Medulla oblongata (tissue), 1 donor: ENCODE data around the gene ZNF467.

ENCODE experiments used
- DNase-seq: peaks from one replicate; pipeline ENCODE4 v3.0.0-alpha.2; 2015; ENCODE audit errors: extremely low spot score

ZNF467 gene

DNA sequence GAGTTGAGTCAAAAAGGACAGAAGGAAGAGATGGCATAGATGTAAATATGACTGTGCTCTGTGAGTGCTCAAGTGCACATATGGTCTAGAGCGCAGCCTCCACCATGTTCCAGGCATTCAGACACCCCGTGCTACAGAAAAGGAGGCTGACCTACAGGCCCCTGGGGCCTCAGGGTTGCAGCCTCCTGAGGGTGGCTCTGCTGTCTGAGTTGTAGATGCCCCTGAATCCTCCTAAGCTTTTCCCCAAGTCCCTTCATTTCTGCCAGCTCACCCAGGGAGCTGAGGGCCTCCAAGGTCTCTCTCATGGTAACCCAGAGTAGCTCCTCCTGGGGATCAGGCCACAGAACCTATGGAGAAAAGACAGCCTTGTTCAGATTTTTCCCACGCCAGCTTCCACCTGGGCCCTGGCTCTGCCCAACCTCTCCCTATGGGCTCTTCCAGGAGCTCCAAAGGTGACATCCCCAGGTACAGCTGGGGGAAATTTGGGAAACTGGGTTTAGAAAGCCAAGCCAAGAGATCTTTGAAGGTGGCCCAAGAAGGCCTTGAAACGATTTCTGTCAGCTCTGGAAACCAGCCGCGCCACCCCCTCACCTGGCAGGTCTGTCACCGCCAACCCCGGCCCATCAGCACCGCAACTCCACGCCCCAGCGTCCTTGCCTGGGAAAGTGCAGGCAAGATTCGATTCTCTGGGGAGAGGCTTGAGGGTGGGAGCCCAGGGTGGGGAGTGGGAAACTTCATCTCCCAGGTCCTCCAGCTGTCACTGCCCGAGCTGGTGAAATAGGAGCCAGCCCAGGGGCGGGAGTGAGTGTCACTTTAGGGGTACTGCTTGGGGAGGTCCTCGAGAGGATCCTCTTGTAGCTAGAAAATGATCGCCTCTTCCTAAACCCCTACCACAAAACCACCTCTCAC is 2.4 kb downstream of the ZNF467 start:
- no peak for DNase-seq

DNA sequence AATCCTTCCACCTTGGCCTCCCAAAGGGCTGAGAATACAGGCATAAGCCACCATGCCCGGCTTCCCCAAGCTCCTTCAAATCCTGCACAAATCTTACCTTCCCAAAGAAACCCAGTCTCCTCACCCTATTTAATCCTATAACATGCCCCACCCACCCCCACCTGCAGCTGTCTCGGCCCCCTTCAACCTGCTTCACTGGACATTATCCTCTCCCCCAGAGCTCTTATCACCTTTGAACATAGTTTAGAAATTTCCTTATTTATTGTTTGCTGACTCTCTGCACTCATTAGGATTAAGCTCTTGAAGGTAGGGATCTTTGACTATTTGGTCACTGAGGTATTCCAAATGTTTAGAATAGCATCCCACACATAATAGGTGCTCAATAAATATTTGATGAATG is 3.5 kb downstream of the ZNF467 start:
- no peak for DNase-seq

DNA sequence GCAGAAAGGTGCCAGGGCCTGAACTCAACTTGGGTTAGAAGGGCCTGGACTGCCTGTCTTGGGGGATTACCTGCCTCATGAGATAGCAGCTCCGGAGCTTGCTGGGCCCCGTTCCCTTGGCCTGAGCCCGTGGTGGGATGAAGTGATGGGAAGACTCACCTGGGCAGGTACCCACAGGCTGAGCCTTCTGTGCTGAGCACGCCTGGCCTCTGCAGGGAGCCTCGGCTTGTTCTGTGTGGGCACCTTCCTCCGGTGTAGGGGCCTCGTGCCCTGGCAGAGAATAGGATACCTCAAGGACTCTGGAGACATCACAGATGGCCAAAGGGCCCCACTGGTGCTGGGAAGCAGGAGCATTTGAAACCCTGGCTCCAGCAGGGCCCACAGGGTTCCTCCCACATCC is 4.5 kb downstream of the ZNF467 start:
- DNase-seq, result no peak

DNA sequence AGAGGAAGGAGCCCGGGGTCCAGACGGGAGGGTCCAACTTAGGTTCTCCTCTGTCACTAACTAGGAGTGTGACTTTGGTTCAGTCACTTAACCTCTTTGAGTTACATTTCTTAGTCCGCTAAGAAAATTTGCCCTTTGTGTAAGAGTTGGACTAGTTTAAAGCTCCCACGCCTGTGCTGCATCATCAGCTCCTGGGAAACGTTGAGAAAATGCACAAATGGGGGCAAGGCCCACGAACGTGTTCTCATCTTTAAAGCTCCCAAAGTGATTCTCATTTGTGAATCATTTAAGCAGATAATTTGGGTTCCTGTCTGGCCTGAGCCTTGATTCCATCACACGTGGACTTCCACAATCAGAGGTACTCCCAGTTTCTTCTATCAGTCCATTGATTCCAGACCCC is 6.3 kb downstream of the ZNF467 start:
- DNase-seq, result no peak

DNA sequence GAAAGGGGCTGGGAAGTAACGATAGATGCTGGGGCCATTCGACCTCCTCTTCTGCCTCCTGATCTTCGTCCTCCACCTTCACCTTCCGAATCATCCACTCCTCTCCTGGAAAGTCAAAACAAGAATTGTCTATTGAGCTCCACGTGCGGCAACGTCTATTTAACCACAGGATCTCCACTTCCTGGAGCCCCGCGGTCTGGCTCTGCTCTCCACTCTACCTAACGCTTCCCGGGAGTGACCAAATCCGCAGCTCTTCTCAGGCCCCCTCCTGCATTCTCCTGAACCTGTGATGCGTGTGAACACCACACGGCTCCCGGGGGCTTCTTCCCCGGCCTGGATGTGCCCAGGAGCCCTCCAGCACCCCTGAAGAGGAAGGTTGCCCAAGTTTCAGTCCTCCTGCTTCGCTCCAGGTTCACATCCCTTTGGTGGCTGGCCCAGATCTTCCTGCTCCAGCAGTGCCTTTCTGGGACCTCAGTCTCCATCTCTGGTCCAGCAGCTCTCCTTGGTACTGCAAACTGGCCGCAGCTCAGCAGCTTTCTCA is 7.2 kb downstream of the ZNF467 start:
- DNase-seq, result no peak

DNA sequence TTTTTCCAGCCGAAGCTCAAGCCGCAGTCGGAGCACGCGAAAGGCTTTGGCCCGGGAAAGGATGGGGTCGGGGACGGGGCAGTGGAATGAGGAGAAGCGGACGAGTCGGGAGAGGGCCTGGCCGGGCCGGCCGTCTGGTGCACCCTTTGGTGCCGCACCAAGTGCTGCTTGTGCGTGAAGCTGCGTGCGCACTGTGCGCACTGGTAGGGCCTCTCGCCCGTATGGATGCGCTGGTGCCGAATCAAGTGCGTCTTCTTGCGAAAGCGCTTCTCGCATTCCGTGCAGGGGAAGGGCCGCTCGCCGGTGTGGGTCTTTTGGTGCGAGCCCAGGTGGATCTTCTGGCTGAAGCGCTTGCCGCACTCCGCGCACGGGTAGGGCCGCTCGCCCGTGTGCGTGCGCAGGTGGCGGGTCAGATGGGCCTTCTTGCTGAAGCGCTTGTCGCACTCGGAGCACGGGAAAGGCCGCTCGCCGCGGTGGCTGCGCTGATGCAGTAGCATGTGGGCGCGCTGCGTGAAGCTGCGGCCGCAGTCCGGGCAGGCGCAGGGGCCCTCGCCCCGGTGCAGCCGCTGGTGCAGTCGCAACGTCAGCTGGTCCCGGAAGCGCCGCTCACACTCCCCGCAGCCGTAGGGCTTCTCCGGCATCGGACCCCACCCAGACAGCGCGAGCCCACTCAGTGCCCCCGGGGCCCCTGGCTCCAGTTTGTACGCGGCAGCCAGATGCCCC is 7.8 kb downstream of the ZNF467 start:
- DNase-seq, result no peak

DNA sequence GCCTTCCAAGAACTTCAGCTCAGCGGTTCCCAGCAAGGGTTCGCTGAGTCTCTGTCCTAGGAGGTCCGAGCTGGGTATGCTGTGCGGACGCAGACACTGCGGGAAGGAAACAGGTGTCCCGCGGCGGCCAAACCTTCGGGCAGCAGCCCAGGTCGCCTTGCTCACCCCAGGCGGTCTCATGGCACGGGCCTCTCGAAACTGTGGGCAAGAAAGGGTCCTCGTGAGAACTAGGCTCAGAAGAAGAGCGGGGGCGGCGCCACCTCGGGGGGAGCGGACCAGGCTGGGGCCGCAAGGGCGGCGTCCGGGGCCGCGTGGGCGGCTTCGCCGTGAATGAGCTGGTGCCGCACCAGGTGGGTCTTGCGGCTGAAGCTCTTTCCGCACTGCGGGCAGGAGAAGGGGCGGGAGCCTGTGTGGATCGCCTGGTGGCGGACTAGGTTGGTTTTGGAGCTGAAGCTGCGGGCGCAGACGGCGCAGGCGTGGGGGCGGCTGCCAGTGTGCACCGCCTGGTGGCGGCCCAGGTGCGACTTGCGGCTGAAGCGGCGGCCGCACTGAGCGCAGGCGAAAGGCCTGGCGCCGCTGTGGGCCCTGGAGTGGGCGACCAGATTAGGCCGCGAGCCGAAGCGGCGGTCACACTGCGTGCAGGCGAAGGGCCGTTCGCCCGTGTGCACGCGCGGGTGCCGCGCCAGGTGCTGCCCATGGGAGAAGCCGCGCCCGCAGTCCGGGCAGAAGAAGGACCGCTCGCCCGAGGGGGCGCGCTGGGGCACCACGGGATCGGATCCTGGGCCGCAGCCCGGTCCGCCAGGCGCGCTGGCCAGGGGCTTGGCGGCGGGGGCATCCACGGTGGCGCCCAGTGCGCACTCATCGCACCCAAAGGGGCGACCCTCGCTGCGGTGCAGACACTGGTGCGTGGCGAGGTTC is 8.6 kb downstream of the ZNF467 start:
- no peak for DNase-seq

DNA sequence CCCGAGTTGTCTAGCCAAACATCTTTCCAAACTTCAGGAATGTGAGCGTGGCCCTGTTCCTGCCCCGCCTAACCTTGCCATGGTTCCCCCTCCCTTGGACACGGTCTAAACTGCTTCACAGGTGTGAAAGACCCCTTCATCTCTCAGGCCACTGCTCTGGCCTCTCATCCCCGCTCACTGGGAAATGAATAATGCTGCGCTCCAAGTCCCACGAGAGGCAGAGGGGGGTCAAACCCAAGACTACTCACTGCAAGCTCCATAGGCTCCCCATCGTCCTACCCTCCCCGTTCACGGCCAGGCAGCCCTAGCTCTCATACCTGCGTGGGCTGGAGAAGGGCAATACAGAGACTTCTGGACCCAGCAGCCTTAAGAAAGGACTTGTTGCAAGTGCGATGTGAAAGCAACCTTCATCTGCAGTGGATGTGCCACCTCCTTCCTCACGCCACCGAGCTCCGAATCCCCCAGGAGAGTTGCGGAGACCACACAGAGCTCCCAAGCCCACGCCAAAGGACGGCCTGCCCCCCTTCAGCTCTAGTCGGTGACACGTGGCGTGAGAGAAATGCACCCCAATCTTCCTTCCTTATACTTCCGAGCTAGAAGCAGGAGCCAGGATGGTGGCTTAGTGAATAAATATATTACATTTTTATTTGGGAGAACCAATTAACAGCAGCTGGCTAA is 9.7 kb downstream of the ZNF467 start:
- DNase-seq, result no peak

DNA sequence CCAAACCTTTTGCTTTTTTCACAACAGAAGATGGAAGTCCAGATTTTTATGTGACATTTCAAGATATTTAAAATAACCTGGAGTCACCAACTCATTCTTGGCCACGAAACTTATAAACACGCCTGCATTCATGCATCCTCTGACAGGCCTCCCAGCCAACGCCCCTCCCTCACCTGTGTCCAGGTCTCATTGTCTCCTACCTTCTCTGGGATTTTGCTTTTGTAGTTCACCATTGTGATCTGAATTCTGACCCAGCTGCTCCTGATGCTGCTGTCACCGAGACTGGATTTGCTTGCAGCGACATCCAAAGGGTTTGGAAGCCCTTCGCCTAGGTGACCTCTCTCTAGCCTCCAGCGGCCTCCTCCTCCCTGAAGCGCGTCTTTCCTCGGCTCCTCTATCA is 10.8 kb downstream of the ZNF467 start:
- no peak for DNase-seq

DNA sequence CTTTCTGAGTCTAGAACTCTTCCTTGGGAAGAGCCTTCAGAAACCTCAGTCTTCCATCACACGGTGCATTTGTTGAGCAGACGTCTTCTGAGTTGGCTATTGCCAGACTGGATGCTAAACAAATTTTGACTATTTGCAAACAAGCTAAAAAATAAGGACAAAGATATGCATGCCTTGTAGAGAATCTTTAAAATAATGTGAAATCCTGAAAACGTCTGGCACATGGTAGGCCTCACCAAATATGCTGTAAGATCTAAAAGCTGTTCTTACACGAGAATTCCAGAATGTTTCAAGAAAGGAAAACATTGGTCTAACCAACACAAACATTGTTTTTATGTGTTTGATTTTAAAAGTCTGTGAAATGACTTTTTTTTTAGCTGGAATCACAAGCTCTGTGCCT is 11.3 kb downstream of the ZNF467 start:
- no peak for DNase-seq

DNA sequence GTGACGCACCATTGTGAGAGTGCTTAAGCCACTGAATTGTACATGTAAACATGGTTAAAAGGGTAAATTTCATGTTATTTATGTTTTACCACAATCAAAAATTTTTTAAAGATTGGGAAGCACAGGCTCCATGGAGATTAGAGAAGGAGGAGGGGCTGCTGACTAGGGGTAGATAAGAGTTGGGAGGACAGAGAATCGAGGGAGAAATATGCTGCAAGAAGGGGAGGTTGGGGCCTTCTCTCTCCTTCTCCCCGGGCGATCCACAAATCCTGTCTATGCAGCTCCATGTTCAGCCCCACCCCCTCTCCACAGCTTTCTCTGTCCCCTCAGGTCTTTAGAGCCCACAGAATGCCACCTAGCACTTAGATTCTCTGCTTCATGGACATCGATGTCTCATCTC is 12.1 kb downstream of the ZNF467 start:
- DNase-seq, result no peak

DNA sequence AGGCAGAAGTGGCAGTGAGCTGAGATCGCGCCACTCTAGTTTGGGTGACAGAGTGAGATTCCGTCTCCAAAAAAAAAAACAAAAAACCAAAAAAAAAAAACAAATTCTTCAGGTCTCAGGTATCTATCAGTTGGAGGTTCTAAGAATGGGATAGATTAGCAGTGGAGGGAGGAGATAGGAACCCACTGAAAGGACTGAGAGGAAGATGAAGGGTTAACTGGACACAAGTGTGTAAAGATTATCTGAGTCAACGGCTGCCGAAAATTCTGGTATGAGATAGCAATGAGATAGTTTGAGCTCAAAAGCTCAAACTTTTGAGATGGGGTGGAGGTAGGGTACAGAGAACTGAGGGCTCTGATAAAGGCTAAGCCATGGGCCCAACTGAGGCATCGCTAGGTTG is 12.8 kb downstream of the ZNF467 start:
- no peak for DNase-seq

DNA sequence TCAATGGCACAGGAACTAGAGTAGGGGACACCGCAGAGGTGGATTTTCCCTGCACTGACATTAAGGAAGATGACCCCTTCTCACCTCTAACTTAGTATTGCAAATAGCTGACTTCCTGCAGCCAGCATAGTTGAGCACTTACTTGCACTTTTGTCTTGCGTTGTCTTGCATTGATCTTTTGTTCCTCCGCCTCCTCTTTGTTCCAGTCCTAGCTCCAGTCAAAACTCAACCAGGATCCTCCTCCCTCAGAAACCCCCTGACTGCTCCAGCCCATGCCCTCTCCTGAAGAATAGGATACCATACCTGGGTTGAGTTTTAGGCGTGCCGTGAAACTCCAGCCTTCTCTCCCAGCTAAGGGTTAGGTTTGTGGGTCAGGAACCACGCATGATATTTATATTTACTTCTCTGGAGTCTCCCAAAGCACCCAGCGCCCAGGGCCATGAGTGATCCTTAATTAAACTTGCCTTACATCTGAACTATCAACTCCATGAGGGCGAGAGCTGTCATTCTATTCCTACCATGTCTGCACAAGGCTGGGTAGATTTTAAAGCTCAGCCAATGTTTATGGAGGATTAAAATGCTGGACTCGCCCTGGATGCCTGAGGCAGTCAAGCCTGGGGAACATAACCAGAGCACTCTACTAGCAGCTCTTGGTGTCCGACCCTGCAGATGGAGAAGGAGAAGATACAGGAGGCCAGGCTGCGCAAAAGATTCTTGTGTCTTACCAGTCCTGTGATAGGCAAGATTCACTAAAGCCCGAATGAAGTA is 14.1 kb downstream of the ZNF467 start:
- DNase-seq, result no peak

DNA sequence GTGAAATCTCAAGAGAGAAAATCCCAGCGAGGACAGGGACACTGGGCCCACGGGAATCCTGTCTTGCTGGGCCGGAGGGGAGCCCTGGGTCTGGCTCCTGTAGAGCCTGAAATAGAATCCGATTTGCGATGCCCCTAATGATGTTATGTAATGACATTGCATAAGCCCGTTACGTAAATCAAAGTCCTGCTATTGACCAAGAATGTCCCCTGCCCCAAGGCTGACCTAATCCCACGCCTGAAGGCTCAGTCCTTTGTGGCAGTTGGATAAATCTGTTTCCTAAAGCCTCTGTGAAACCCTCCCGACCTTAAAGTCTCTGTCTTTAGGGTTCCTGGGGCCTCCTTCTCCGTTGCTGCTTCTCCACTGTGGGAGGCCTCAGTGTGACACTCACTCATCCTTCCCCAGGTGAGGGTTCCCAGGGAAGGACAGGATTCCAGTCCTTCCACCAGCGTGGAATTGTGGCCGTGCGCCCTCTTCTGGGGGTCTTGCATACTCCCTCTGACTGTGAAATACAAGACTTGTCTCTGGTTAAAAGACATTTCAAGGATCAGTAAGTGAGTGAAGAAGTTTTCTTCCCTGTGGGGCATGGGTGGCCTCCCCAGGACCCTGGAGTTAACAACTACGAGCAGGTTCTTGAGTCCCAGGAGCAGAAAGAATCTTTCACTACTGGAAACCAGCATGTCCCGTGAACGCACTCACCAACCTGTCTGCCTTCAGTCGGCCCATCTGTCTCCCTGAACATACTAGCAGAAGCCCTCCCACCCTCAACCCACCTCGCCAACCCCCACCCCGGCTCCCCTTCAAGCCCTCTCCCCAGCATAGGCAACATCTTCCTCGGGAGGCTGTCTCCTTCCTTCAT is 19.8 kb downstream of the ZNF467 start:
- DNase-seq, result no peak

DNA sequence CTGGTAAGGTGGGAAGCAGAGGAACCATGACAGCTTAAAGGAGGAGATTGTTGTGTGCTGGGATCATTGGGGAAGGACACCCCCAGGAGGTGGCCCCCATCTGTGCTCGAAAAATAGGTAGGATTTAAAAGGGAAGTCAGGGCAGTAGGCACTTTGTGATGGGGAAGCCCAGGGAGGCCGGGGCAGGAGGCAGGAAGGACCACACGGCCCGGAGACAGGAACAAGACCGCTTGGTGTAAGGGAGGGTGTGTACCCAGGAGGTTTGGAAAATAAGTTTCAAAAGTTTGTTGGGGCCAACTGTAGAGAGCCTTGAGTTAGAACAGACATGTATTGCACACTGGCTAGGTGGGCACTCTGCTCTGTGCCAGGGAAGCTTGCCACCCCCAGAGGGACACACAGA is 20.7 kb downstream of the ZNF467 start:
- no peak for DNase-seq

DNA sequence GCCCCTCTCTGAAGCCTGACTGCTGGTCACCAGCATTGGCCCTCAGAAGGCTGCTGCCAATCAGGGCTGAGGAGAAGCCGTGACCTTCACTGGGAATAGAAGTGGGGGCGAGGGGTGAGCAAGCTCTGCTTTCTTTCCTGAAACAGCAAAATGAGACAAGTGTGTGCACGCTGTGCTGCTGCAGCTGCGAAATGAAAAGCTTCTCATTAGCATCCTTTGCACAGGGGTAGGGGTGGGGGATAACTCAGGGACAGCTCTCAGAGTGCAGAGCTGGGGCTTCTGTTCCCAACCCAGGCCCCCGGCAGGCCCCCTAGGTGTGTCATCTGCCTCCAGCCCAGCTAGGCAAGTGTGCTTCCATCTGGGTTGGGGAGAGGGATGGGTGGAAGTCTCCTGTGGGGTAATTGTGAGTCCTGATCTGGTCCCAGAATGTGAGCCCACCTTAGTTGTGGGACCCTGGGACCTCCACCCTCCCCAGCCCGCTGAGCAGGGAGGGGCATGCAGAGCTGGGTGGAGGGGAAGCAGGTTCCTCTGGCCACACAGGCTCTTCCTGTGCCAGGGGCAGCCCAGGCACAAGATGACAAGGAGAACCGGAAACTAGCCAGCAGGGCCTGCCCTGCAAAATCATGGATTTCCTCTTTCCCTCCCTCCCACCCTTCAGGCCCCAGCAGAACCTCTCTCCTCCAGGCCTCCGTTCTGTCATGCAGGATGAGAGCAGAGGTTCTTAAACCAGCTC is 22.2 kb downstream of the ZNF467 start:
- no peak for DNase-seq

DNA sequence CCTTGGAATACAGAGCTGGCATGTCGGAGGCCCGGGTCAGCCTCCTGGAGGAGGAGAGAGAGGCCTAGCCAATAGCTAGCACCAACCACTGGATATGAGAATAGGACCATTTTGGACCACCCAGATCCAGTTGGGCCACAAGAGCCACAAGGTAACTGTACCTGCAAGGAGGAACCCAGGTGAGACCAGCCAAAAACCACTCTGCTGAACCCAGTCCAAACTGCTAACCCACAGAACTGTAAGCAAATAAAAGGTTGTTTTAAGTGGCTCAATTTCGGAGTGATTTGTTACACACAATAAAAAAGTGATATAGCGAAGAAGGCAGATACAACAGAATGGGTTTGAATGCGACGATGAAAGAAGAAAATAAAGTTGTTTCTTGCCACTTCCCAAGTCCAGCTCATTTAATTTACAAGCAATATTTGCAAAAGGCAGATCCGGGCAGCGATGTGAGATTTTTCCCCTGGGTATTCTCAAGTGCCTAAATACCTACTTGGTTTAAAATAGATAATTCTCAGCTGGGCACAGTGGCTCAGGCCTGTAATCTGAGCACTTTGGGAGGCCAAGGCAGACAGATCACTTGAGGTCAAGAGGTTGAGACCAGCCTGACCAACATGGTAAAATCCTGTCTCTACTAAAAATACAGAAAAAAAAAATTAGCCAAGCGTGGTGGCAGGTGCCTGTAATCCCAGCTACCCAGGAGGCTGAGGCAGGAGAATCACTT is 23.1 kb downstream of the ZNF467 start:
- DNase-seq, result no peak
